ENCODE data around the gene MCRS1. TPM values are rescaled to one million over a fixed set of nuclear protein-coding genes. Genes with fewer than 3 reads are reported as not detected.

Gene MCRS1
- total RNA-seq, 4 donors from 2014 or later: 31.2 to 57.2 (median 33.1) TPM

GRCh38 chr12:49555631-49556390 lies 12.1 kb downstream of the MCRS1 start:
- ATAC-seq (ENCODE audit: low FRiP score): no peak
- DNase-seq (ENCODE audit: low spot score): no peak
- TF ChIP-seq, protein P1, sequence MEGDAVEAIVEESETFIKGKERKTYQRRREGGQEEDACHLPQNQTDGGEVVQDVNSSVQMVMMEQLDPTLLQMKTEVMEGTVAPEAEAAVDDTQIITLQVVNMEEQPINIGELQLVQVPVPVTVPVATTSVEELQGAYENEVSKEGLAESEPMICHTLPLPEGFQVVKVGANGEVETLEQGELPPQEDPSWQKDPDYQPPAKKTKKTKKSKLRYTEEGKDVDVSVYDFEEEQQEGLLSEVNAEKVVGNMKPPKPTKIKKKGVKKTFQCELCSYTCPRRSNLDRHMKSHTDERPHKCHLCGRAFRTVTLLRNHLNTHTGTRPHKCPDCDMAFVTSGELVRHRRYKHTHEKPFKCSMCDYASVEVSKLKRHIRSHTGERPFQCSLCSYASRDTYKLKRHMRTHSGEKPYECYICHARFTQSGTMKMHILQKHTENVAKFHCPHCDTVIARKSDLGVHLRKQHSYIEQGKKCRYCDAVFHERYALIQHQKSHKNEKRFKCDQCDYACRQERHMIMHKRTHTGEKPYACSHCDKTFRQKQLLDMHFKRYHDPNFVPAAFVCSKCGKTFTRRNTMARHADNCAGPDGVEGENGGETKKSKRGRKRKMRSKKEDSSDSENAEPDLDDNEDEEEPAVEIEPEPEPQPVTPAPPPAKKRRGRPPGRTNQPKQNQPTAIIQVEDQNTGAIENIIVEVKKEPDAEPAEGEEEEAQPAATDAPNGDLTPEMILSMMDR (IDR thresholded peaks at IDR 0.05): no peak

- ATAC-seq (ENCODE audit: low FRiP score) (no peak), DNase-seq (ENCODE audit: low spot score) (no peak)
- TF ChIP-seq, protein P1 (IDR thresholded peaks at IDR 0.05): no peak
Observed at GRCh38 chr12:49554266-49554665, 13.7 kb downstream of the MCRS1 start.

DNA sequence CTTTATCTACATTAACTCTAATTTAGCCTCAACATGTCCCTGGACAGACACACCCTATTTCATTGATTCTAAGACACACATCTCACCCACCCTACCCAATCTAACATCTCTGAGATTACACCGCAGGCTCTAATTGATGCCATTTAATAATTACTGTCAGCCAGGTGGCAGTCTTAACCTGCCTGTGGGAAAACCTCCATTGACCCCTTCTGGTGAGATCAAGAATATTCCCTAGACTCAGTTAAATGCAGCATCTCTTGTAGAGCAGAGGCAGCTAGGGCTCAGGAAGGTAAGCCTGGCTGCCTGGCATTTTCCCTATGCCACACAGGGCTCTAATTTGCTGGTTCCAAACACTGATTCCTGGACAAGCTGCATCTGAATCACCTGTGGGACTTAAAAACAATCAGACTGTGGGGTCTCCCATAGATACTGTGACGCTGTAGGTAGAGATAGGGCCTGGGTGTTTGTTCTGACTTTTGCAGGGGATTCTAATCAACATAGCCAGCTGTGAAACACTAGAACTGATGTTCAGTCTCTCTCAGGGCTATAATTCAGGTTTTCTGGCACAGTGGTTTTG lies 14.3 kb downstream of the MCRS1 start:
- DNase-seq (ENCODE audit: low spot score) (no peak), ATAC-seq (ENCODE audit: low FRiP score) (no peak)
- TF ChIP-seq, protein P1 (IDR thresholded peaks at IDR 0.05): no peak

DNA sequence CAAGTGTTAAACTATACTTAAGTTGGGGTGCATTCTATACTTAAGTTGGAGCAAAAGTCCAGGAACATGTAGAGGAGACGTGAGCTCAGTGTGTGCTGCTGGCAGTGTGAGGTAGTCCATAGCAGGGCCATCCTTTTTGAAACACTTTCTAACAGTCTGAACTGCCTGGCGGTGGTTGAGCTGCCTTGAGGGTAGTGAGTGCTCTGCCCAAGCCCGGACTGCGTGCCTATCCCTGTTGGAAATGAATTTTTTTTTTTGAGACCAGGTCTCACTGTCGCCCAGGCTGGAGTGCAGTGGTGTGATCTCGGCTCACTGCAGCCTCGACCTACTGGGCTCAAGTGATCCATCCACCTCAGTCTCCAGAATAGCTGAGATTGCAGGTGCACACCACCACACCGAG lies 15.0 kb downstream of the MCRS1 start:
- ATAC-seq (ENCODE audit: low FRiP score) (no peak), DNase-seq (ENCODE audit: low spot score) (no peak)
- TF ChIP-seq, protein P1 (IDR thresholded peaks at IDR 0.05): no peak

DNA sequence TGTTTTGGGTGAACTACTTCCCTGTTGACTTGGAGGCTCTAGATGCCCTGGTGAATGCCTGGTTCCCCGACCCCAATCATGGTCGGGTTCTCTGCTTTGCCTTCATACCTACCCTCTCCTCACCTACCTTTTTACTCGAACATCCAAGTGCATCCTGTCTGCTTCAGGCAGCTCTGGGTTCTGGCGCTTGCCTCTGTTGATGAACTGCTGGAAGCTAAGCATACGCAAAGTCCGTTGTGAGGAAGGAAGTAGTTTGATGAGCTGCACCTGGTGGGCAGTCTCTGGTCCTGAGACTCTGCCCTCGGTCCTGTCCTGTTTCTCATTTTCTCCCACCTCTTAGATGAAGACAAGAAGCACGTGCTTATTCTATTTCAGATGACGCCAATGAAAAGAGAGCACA lies 15.5 kb downstream of the MCRS1 start:
- DNase-seq (ENCODE audit: low spot score) (no peak), ATAC-seq (ENCODE audit: low FRiP score) (no peak)
- TF ChIP-seq, protein P1 (IDR thresholded peaks at IDR 0.05): no peak

GRCh38 chr12:49552014-49552413 lies 15.9 kb downstream of the MCRS1 start:
- ATAC-seq (ENCODE audit: low FRiP score): peak; percentile 15
- no peak for DNase-seq (ENCODE audit: low spot score)
- TF ChIP-seq, protein P1 (IDR thresholded peaks at IDR 0.05): no peak

Measured in omental fat pad (tissue), 4 donors.